ENCODE data around the gene RNASEH2A. TPM values are rescaled to one million over a fixed set of nuclear protein-coding genes. Genes with fewer than 3 reads are reported as not detected.
A peak's percentile ranks its signal among the peaks of the same experiment; 100 is the strongest.

RNASEH2A gene
- total and polyA plus RNA-seq, 2 of the 4 experiments (the other 2 are of a cell fraction), result 34.9 to 44.6 TPM

DNA sequence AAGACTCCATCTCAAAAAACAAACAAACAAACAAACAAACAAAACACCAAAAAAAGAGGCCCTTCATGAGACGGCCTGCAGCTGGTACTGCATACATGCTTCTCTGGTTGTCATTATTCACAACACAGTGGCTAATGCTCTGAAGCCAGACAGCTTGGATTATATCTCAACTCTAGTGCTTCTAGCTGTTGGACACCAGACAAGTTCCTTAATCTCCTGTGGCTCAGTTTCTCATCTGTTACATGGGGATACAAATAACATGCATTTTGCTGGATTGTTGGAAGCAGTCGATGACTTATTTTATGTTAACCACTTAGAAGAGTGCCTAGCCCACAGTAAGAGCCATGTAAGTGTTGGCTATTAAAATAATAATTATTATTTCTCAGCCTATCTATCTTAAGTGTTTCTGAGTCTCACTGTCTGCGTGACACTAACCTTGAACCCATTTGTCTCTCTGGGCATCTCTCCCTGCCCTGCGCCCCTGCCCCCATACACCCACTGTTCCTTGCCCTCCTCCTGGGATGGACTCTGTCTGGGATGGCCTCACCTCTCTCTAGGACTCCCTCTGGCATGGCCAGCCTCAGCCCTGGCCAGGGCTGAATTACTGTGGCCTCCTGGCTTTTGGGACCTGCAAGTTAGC is 18.2 kb upstream of the RNASEH2A start:
- Histone ChIP-seq H4K5ac (ENCODE audit: low read depth, low read length) (peak overlapping the region; percentile 68), H2AFZ (replicated peaks; ENCODE audit: low read length, poor library complexity) (peak overlapping the region; percentile 77), H3K27ac (ENCODE audit: insufficient read depth, low read length) (peak overlapping the region; percentile 89), H3K27me3 (ENCODE audit: control insufficient read depth, insufficient read depth, low read length) (no peaks in the 10 kb centered on the region), H3K56ac (ENCODE audit: extremely low read depth, insufficient read depth, low read length) (no peak overlapping the region; the same call in 1 of the 2 replicates), H2BK5ac (ENCODE audit: low read depth, low read length, poor library complexity, severe bottlenecking) (peak overlapping the region; percentile 91), H3K23ac (ENCODE audit: low read depth, low read length) (peak overlapping the region; percentile 62; the same call in 1 of the 2 replicates), H3K4me3 (ENCODE audit: insufficient read depth, low read depth, low read length) (no peak overlapping the region), H3K9ac (ENCODE audit: low read depth, low read length) (peak overlapping the region; percentile 34; the same call in 1 of the 2 replicates), H2BK120ac (ENCODE audit: low read depth, low read length) (peak overlapping the region; percentile 86), H2AK9ac (replicated peaks; ENCODE audit: low read depth, low read length, poor library complexity) (peak overlapping the region; percentile 82), H2BK20ac (ENCODE audit: low read depth, low read length) (peak overlapping the region; percentile 86), H3K4me2 (ENCODE audit: low read depth, low read length) (peak overlapping the region; percentile 51), H3K79me1 (ENCODE audit: low read depth in 1 of 2, low read length in 2 of 2) (peaks cover 0 to 38% of the 10 kb centered on the region in 2 experiments; a peak in 2 of 4 replicates), H4K8ac (ENCODE audit: low read depth in 2 of 2, low read length in 2 of 2) (peak overlapping the region; percentile 59 to 93; a peak in 3 of 4 replicates), H3K4me1 (ENCODE audit: control insufficient read depth, insufficient read depth, low read length) (peaks cover 40% of the 10 kb centered on the region), H4K91ac (ENCODE audit: insufficient read depth, low read depth, low read length) (peak overlapping the region; percentile 85), H3K14ac (replicated peaks; ENCODE audit: low read depth, low read length) (peak overlapping the region; percentile 70; the same call in 1 of the 2 replicates), H3K36me3 (ENCODE audit: control insufficient read depth, insufficient read depth, low read length) (no peaks in the 10 kb centered on the region), H4K20me1 (ENCODE audit: insufficient read depth, low read length) (peaks cover 19% of the 10 kb centered on the region), H2AK5ac (ENCODE audit: low read depth, low read length) (peak overlapping the region; percentile 99), H2BK15ac (ENCODE audit: low read depth, low read length) (peak overlapping the region; percentile 36; the same call in 2 of the 3 replicates), H3K9me3 (ENCODE audit: control insufficient read depth, insufficient read depth, low read length) (no peaks in the 10 kb centered on the region), H3K4ac (ENCODE audit: low read depth, low read length) (peak overlapping the region; percentile 89), H3K18ac (ENCODE audit: low read depth, low read length) (peak overlapping the region; percentile 39), H3K9me1 (ENCODE audit: insufficient read depth, low read length) (peaks cover 17% of the 10 kb centered on the region)
- BruUV-seq (replicated peaks), result no TSS peak
- TF ChIP-seq FOS (IDR thresholded peaks at IDR 0.05; ENCODE audit: low read depth, low read length) (no peak), POLR2A (IDR thresholded peaks at IDR 0.05; ENCODE audit: low read depth, low read length) (peak; percentile 3)
- in situ Hi-C loops (cut with MboI; ENCODE audit: low sequenced_read_pairs), result loop anchor here (25.0 kb wide), 1 partner anchor 1049 kb away; no protein-coding TSS in a partner anchor
- no peak for DNase-seq
- 41% methylated on average over 2 of the region's 4 CpGs; no CpG with 5 or more reads in 1 of the 2 experiments for WGBS, 2 experiments (ENCODE audit: extremely low coverage in 2 of 2, insufficient read length in 1 of 2)
- intact Hi-C loops (cut with micrococcal nuclease), result no loop called here
- dilution Hi-C loops (cut with HindIII; ENCODE audit: low sequenced_read_pairs, unreplicated experiment), result no loop called here
- CTCF ChIA-PET, result interaction anchor here (1.1 to 1.2 kb wide), 2 partner anchors 10 to 22 kb away, joined by 3 to 4 read pairs; no protein-coding TSS in a partner anchor
- POLR2A ChIA-PET (ENCODE audit: unreplicated experiment), result no interaction called here
- no peak for ATAC-seq (ENCODE audit: low read depth)
